ENCODE measurements around the gene KCNK4. TPM values are rescaled to one million over a fixed set of nuclear protein-coding genes. Genes with fewer than 3 reads are reported as not detected.

The KCNK4 gene
- total RNA-seq, 1 donor from 2014 or later: not detected

DNA sequence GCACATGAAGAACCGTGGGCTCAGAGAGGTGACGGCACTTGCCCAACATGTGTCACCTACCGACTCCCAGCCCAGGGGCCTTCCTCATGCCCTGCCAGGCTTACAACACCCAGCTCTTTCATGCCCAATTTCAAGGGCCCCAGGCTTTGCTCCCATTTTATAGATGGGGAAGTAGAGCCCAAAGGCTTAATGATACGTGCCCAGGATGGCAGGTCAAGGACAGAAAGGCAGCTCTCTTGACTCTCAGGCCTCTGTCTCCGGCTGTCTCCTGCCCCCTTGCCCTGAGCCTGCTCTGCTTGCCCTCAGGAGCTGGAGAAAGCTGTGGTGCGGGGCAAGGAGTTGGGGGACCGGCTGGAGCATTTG, 57.9 kb downstream of the KCNK4 start:
- Histone ChIP-seq H3K9me3 (replicated peaks) (no peaks in the 10 kb centered on the region), H3K27ac (replicated peaks) (no peak overlapping the region), H3K36me3 (no peaks in the 10 kb centered on the region), H3K4me3 (no peak overlapping the region), H3K4me1 (no peaks in the 10 kb centered on the region), H3K27me3 (ENCODE audit: low read depth) (no peaks in the 10 kb centered on the region)
- TF ChIP-seq, protein P1, sequence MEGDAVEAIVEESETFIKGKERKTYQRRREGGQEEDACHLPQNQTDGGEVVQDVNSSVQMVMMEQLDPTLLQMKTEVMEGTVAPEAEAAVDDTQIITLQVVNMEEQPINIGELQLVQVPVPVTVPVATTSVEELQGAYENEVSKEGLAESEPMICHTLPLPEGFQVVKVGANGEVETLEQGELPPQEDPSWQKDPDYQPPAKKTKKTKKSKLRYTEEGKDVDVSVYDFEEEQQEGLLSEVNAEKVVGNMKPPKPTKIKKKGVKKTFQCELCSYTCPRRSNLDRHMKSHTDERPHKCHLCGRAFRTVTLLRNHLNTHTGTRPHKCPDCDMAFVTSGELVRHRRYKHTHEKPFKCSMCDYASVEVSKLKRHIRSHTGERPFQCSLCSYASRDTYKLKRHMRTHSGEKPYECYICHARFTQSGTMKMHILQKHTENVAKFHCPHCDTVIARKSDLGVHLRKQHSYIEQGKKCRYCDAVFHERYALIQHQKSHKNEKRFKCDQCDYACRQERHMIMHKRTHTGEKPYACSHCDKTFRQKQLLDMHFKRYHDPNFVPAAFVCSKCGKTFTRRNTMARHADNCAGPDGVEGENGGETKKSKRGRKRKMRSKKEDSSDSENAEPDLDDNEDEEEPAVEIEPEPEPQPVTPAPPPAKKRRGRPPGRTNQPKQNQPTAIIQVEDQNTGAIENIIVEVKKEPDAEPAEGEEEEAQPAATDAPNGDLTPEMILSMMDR (IDR thresholded peaks at IDR 0.05; ENCODE audit: borderline replicate concordance): no peak
- DNase-seq: no peak
- intact Hi-C loops (cut with micrococcal nuclease): no loop called here

DNA sequence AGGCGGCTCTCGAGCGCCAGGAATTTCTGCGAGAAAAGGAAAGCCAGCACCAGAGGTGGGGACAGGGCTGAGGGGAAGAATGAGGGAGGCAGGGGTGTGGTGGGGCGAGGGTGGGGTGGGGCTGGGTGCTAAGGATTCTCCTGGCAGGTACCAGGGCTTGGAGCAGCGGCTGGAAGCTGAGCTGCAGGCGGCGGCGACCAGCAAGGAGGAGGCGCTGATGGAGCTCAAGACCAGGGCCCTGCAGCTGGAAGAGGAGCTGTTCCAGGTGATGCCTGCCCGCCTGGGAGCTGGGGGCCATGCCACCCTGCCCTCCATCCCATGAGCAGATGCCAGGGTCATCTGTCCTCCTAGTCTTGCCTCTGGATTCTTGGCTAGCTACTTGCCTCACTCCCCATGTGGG, 58.3 kb downstream of the KCNK4 start:
- intact Hi-C loops (cut with micrococcal nuclease): no loop called here
- no peaks in the 10 kb centered on the region for H3K9me3 ChIP-seq (replicated peaks)
- H3K4me1 ChIP-seq: no peaks in the 10 kb centered on the region
- no peak overlapping the region for H3K4me3 ChIP-seq
- TF ChIP-seq, protein P1 (IDR thresholded peaks at IDR 0.05; ENCODE audit: borderline replicate concordance): no peak
- no peak for DNase-seq
- H3K36me3 ChIP-seq: no peaks in the 10 kb centered on the region
- no peaks in the 10 kb centered on the region for H3K27me3 ChIP-seq (ENCODE audit: low read depth)
- H3K27ac ChIP-seq (replicated peaks): no peak overlapping the region

Small RNA genes within 50 kb of the gene (microRNA-seq; reads per million reads assigned to microRNA genes)
- 0.94 reads per million for gene MIR7155

Other genes starting within 250 kb of the KCNK4 start
- 127 TPM for gene MACROD1, start 125.2 kb upstream of the KCNK4 start, total RNA-seq
- gene STIP1, start 105.1 kb upstream of the KCNK4 start, total RNA-seq: 97.4 TPM
- 5.4 TPM for gene FERMT3, start 84.6 kb upstream of the KCNK4 start, total RNA-seq
- gene TRPT1, start 65.1 kb upstream of the KCNK4 start, total RNA-seq: 82.3 TPM
- 65.2 TPM for gene NUDT22, start 65.0 kb upstream of the KCNK4 start, total RNA-seq
- gene DNAJC4, start 60.8 kb upstream of the KCNK4 start, total RNA-seq: 59.9 TPM
- 272 TPM for gene VEGFB, start 56.7 kb upstream of the KCNK4 start, total RNA-seq
- gene FKBP2, start 50.2 kb upstream of the KCNK4 start, total RNA-seq: 45.5 TPM
- gene PPP1R14B, start 44.4 kb upstream of the KCNK4 start, total RNA-seq: 102 TPM
- 10.0 TPM for gene PLCB3, start 39.8 kb upstream of the KCNK4 start, total RNA-seq
- 56.3 TPM for gene BAD, start 6.6 kb upstream of the KCNK4 start, total RNA-seq
- 28.4 TPM for gene GPR137, start 5.5 kb upstream of the KCNK4 start, total RNA-seq
- gene CATSPERZ, start 9.1 kb downstream of the KCNK4 start, total RNA-seq: not detected
- 213 TPM for gene ESRRA, start 14.2 kb downstream of the KCNK4 start, total RNA-seq
- gene TRMT112, start 26.3 kb downstream of the KCNK4 start, total RNA-seq: 97.5 TPM
- gene PRDX5, start 26.8 kb downstream of the KCNK4 start, total RNA-seq: 321 TPM
- gene CCDC88B, start 48.9 kb downstream of the KCNK4 start, total RNA-seq: 7.5 TPM
- gene RPS6KA4, start 67.9 kb downstream of the KCNK4 start, total RNA-seq: 16.8 TPM

Measured in left ventricle myocardium inferior (tissue), 1 donor.